Fibroblast of villous mesenchyme (primary cell): ENCODE results near the gene BLOC1S5. TPM values are rescaled to one million over a fixed set of nuclear protein-coding genes. Genes with fewer than 3 reads are reported as not detected.
"Not testable (repeated sequence)": the region's sequence is repeated elsewhere in the genome, so short reads cannot be mapped to it uniquely, and the experiment has no call there.

Experiments
- DNase-seq: peaks from one replicate; pipeline ENCODE4 v3.0.0-alpha.2; 2010; ENCODE audit warnings: low read depth
- H3K4me3 ChIP-seq: 2 replicates; pipeline ENCODE4 v1.5.1; 2011; ENCODE audit warnings: low read depth, mild to moderate bottlenecking, low read length
- CTCF ChIP-seq: IDR thresholded peaks from 2 replicates; pipeline ENCODE4 v1.5.1; 2012; ENCODE audit warnings: low read depth, mild to moderate bottlenecking, low read length; ENCODE audit not compliant: insufficient read depth
- total RNA-seq: library from RNA; depleted of rRNA; stranded (reverse); fragments of >200 nt; gene quantifications from 2 replicates; pipeline ENCODE4 v1.2.3, GENCODE V29; 2012

The BLOC1S5 gene
- total RNA-seq, 1 donor, result 11.2 TPM

DNA sequence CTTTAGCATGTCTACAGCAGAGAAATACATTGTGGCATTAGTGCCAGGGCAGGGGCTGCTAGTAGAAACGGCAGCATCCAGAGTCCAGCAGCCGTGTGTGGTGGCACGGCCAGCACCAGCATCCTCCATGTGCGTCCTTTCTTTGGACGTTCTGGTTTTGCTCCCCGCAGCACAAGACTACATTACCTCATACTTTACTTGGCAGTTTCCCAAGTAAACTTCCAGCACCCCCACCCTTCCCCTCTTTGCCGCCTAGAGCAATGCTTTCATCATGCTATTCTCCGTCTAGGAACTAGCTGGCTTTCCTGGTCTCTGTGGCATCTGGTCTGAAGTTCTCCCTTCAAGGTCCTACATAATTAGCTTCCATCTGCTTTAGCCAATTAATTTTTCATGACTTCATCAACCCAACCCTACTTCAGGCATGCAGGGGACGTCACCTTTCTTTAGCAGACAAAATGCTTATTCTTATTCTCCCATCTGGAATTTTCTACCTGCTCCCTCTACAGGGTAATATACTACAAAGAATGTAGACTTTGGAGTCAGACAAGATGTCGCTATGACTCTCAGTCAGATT lies 67.6 kb downstream of the BLOC1S5 start:
- TF ChIP-seq CTCF, result no peak
- DNase-seq, result peak; percentile 94
- H3K4me3 ChIP-seq, result no peak overlapping the region

DNA sequence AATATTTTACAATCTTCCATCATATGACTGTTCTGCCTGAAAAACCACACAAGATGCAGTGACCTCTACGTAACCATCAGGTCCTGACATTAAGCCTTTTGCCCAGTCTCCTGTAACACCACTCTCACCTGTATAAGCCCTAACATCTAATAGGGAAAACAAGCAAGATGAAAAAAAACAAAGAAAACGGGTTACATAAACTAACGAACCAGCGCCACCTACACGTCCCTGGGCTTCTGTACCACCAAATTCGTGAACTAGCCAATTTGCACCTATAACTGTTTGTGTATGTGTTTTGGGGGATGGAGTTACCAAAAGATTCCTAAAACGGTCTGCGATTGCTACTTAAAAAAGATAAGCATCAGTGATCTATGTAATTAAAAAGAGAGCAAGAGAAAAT lies 70.2 kb downstream of the BLOC1S5 start:
- DNase-seq, result no peak
- no peak for TF ChIP-seq CTCF
- H3K4me3 ChIP-seq, result no peak overlapping the region

DNA sequence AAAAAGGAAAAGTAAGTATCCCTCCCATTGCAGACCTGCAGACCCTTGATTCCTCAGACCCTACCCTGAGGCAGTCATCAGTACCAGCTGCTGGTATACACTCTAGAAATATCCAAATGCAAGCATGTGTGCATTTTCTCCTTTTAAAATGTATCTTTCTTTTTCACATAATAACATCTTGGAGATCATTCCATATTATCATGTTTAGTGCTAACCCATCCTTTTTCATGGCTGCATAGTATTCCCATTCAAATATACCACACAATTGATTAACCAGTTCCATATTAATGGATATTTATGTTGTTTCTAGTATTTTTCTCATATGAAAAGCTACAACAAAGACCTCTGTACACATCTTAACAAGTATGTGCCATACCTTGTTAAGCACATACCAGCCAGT lies 70.8 kb downstream of the BLOC1S5 start:
- no peak for TF ChIP-seq CTCF
- DNase-seq, result no peak
- no peak overlapping the region for H3K4me3 ChIP-seq

DNA sequence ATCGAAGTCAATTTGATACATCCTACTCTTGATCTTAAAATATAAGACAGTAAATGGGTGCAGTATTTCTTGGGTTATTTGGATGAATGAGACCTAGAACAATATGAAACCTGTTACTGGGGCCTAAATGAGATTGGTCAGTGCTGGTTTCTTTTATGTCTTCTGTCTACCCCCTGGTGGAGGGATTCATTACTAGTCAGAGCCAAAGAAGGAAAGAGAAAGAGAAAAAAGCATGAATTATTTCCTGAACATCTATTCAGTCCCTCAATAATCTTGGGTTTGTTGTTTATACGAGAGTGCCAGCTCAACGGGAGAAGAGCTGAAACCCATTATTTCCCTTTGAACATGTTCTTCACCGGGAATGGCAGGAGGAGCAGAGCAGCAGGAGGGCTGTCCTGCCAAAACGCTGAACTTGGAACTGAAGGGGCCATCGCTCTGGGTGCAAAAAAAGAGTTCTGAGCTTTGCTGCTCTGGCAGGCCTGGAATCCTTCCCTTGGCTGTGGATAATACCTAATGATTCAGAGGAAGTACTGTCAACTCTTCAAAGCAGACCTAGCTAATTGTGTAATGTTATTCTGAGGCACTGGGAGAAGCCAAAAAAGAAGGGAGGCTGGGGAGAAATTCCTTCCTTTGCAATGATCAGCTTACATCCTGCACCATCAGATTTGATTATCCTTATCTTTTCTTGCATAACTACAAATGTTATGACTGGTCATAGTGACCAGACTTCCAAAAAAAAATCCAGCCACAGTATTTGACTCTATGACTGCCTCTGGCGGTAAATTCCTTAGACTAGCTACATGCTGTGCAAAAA lies 72.0 kb downstream of the BLOC1S5 start:
- DNase-seq, result peak; percentile 91
- peak; percentile 58 for TF ChIP-seq CTCF
- H3K4me3 ChIP-seq, result peak overlapping the region; percentile 26

DNA sequence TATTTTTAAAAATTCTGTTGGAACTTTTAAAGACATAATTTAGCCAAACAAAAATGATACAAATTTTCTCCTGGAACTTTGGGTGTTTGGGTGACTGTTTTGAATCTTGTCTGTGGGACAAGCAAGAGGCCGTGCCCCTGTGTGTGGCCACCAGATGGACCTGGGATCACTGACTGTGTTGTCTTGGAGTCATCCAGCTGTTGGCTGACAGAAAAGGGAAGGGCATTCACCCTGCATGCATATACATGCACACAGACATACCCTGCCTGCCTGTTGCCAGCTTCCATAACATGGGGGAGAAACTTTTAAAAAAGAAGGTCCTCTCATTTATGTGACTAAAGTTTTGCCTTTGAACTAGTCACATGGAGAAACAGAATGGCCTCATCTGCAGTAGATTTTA lies 72.7 kb downstream of the BLOC1S5 start:
- TF ChIP-seq CTCF, result no peak
- no peak overlapping the region for H3K4me3 ChIP-seq
- DNase-seq, result no peak

- H3K4me3 ChIP-seq, result no peak overlapping the region
- no peak for TF ChIP-seq CTCF
- no peak for DNase-seq
Measured at GRCh38 chr6:7986219-7986618, 78.0 kb downstream of the BLOC1S5 start.

- DNase-seq, H3K4me3 ChIP-seq: not testable (repeated sequence)
Measured at GRCh38 chr6:7983967-7984366, 80.2 kb downstream of the BLOC1S5 start.
